GM18511 (cell line): ENCODE results near the gene EAF2.
"Not testable (repeated sequence)": the region's sequence is repeated elsewhere in the genome, so short reads cannot be mapped to it uniquely, and the experiment has no call there.

Experiments used
- ATAC-seq: cut with Tn5 transposase; IDR thresholded peaks from one replicate; pipeline ENCODE4 v1.9.1; 2021; ENCODE audit warnings: mild to moderate bottlenecking, moderate library complexity; ENCODE audit not compliant: unreplicated experiment

Gene EAF2

DNA sequence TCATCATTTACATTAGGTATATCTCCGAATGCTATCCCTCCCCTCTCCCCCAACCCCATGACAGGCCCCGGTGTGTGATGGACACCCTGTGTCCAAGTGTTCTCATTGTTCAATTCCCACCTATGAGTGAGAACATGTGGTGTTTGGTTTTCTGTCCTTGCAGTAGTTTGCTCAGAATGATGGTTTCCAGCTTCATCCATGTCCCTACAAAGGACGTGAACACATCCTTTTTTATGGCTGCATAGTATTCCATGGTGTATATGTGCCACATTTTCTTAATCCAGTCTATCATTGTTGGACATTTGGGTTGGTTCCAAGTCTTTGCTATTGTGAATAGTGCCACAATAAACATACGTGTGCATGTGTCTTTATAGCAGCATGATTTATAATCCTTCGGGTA is 22.8 kb downstream of the EAF2 start:
- ATAC-seq, result not testable (repeated sequence)

DNA sequence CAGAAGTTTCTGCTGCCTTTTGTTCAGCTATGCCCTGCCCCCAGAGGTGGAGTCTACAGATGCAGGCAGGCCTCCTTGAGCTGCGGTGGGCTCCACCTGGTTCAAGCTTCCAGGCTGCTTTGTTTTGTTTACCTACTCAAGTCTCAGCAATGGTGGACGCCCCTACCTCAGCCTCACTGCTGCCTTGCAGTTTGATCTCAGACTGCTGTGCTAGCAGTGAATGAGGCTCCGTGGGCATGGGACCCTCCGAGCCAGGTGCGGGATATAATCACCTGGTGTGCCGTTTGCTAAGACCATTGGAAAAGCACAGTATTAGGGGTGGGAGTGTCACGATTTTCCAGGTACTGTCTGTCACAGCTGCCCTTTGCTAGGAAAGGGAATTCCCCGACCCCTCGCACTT is 28.2 kb downstream of the EAF2 start:
- not testable (repeated sequence) for ATAC-seq

DNA sequence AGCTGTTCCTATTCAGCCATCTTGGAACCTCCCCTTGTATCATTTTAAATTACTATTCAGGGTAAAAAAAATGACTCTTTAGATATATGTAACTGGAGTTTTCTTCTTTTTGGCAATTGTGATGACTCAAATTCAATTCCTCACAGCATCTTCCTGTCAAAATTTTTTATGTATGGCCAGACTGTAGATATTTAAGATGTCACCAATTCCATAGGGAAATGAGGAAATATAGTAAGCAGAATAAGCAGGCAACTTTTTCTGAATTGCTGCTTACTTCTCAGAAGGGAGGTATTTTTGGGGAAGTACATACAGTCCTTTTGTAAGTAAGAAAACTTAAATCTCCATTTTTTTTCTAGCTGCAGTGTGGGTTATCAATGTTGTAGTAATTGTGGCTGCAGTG is 28.8 kb downstream of the EAF2 start:
- ATAC-seq, result no peak

DNA sequence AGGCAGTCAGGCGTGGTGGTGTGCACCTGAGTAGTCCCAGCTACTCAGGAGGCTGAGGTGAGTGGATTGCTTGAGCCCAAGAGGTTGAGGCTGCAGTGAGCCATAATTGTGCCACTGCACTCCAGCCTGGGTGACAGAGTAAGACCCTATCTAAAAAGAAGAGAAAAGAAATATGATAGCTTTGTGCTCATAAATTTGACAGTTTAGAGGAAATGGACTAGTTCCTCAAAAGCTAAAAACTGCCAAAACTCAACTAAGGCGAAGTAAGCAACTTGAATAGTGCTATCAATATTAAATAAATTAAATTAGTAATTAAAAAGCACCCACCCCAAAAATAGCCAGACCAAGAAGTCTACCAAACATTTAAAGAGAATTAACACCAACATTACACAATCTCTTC is 34.7 kb downstream of the EAF2 start:
- ATAC-seq, result no peak

DNA sequence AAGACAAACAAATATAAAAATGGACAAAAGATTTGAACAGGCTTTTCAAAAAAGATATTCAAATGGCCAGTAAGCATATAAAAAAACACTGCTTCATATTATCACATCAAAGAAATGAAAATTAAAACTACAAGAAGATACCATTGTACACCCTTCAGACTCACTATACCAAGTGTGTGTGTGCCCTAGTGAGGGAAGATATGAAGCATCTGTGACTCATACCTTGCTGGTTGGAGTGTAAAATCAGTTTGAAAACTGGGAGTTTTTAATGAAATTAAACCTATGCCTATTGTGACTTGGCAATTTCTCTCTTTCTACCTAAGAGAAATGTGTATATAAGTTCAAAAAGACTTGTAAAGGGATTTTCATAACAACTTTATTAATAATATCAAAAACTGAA is 35.7 kb downstream of the EAF2 start:
- ATAC-seq, result no peak

DNA sequence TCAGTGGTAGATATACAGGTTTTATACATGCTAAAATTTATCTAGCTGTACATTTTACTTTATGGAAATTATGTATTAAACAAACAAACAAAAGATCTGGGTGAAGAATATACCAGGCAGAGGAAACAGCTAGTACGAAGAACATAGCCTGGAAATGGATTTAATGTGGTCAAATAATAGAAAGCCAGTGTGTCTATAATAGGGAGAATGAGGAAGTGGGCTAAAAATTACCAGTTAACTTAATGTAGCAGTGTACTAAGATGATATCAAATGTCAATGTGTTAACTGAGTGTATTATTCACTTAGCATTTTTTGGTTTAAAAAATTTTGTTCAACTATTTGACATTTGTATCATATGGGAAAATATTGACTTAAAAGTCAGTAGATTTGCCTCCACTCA is 36.4 kb downstream of the EAF2 start:
- ATAC-seq, result no peak

DNA sequence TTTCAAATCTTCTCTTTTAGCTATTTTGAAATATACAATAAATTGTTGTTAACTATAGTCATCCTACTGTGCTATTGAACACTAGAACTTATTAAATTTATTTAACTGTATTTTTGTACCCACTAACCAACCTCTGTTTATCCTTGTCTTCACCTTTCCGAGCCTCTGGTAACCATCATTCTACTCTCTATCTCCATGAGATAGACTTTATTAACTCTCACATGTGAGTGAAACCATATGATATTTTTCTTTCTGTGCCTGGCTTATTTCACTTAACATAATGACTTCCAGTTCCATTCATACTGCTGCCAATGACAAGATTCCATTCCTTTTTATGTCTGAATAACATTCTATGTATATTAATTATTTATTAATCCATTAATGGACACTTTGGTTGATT is 43.4 kb downstream of the EAF2 start:
- ATAC-seq, result no peak

DNA sequence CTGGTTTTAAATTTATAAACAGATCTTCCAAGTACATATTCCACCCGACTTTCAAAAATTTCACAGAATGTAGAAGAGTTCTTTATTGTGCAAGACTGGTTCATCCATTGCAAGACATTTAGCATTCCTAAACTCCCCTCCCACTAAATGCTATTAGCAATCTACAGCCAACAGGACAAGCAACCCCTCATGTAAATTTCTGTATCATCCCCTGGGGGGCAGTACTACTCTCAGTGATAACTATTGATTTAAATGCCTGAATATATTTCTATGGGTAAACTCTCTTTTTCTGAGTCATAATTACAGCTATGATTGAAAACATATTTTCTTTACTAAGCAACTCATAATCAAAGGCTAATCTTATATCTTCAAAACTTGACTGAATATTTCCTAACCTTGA is 48.5 kb downstream of the EAF2 start:
- ATAC-seq, result no peak

DNA sequence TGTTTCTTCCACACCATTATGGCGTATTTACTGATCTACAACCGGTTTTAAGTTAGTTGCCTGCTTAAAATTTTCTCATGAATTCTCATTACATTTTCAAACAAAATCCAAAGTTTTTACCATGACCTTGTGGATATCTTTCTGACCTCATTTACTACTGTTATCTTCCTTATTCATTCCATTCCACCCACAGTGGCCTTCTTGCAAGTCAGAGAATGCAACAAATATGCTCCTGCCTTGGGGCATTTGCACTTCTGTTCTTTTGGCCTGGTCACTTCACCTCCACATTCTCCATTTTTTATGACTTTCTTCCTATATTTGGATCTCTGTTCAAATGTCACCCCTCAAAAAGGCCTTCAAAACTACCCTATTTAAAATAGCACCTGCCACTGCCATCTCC is 50.4 kb downstream of the EAF2 start:
- no peak for ATAC-seq

DNA sequence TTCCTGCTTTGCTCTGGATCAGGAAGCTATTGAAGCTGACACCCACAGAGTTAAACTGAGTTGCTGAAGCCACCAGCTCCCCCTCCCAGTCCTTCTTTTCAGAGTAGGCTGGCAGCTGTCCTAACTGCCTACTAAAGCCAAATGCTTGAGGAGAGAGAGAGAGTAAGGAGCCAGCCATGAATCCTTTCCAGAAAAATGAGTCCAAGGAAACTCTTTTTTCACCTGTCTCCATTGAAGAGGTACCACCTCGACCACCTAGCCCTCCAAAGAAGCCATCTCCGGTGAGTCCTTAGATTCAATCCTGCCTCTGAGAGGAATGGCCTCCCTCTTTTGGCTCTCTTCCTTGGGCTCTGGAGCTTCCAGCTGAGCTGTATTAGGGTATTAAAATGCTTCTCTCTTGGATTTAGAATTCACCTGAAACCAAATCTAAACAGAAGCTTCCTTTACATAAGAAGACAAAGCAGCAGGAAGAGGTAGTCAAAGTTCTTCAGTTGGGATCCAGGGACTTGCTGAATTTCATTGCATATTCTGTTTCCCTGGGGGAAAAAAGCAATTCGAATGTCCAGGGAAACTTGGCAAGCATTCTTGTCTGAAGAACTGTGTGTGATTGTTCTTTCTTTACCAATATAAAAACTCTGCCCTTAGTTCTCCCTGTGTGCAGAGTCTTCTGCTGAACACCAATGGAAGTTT is 59.4 kb downstream of the EAF2 start, which contains the start of gene SLC15A2:
Gene SLC15A2 (plus strand): TSS at position 101 of the 690 bp plus-strand sequence. CDS start 76 bp downstream, at position 177.
- ATAC-seq, result no peak

DNA sequence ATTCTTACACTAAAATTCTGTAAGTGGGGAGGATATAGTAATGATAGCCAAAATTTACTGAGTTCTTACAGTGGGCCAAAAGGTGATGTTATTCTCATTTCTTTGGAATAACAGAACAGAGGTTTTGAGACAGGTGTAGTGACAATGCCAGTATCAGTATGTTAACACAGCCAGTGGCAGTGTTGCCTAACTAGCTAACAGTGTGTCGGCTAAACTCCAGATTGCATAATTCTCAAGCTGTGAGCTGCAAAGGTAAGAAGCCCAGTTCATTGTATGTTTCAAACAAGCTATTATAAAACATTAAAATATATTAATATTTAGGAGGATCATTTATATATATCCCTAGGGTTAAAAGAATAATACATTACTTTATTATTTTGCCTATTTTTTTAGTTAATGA is 60.1 kb downstream of the EAF2 start:
- no peak for ATAC-seq

DNA sequence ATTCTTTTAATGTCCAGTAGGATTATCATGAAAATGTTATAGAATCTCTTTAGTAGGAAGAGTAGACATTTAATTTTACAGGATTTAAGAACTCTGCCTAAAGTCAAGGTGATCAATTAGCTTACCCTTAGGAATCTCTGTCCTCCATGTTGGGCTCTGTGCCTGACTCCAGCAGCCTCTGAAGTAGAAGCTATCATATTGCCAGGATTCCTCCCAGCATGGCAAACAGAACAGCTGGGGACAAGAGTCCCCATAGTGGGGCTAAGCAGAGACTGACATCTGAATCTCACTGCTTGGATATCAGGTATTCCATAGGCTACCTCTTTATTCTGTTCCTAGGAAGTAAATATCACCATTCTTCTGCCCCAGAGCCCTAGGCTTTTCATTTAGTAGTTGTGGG is 60.7 kb downstream of the EAF2 start:
- no peak for ATAC-seq

DNA sequence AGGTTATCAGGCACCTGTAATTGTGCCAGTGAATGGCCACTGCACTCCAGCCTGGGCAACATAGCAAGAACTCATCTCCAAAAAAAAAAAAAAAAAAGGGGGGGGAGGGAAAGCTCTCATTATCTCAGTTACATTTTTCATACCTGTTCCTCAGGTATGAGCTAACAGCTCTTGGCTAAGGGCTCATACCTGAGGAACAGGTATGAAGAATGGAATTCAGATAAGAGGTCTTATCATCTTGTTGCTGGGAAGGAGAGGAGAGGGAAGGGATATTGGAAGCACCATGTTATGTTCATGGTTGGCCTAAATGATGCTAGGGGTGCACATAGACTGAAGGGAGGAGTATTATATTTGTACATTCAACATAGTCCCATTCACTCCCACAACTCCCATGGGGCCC is 61.8 kb downstream of the EAF2 start:
- ATAC-seq, result no peak

DNA sequence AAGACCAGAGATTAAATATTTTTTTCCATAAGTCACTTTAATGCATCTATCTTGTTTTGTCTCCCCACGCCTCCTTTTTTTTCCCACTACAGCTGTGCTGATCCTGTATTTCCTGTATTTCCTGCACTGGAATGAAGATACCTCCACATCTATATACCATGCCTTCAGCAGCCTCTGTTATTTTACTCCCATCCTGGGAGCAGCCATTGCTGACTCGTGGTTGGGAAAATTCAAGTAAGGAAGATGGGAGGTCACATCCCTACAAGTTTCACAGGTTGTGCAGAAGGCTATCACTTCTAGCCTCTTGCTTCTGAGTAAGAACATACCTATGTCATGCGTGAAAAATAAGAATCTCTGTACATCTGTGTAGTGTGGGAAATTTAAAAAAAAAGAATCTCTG is 62.3 kb downstream of the EAF2 start:
- ATAC-seq, result no peak

DNA sequence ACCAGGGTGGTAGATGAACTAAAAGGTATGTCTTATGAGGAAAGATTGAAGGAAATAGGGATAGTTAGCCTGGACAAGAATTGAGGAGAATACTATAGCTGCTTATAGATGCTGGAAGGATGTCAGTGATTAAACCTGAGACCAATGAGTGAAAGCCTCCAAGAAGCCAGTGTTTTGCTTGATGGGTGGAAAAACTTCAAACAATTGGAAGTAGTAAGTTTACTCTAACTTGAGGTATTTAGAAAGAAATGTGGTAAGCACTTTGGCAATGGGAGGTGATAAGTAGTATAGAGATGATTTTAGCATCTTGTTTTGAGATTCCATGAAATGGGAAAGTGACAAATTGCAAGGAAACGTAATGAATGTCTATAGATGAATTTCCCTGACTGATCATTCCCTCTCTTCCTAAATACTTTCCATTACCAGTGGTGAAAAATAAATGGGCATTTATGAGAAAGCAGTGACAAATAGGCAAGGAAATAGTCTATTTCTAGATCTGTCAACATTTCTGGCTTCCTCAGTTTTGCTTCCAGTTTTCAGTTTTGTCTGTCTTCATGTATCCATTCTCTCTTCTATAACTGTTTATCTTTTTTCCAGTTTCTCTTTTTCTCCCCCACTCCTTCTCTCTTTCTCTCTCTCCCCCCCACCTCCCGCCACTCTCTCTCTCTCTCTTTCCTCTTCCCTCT is 78.4 kb downstream of the EAF2 start:
- ATAC-seq, result no peak

DNA sequence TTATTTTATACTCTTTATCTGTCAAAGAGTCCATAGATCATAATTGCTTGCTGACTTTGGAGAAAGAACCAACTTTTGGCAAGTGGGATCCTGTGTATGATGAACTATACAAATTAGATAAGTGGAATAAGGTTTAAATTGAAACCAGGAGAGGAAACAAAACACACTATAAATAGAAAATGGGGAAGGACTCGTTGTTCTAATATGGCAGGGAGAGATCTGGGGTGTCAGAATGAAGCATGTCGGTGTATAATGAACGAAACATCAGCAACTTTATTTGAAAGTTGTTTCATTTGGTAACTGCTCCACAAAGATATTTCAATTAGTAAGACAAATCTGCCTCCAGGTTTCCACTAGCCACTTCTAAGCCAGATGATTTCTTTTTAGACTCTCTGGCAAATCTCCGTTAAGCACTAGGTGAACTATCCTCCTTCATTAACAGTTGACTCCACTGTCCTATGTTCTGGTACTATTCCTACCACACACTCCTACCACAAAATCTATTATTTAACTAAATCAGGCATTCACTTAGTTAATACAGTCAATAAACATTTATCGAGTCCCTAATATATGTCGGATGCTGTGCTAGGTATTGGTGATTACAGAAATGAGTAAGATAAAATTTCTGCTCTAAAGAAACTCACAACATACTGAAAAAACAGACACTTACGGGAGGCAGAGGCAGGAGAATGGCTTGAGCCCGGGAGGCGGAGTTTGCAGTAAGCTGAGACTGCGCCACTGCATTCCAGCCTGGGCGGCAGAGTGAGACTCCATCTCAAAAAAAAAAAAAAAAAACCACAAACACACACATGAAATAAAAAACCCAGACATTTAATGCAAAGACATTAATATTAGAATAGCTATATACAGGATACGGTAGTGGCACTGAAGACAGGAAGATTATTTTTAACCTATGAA is 79.3 kb downstream of the EAF2 start:
- ATAC-seq, result no peak

DNA sequence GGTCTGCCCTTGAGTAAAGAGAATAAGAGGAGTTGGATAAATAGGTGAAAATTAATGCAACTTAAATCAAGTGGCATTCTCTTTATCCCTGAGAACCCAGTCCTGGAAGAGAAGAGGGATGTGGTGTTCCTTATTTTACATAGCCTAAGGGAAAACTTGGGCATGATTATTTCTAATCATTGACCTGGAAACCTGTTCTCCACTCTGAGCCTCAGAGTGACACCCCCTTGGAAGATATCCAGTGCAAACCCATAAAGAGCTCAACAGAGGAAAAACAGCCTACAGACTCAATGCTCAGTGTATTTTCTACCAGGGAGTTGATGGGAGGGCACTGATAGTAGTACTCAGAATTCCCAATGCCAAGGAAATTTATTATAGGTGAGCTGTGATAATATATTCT is 81.2 kb downstream of the EAF2 start:
- no peak for ATAC-seq

DNA sequence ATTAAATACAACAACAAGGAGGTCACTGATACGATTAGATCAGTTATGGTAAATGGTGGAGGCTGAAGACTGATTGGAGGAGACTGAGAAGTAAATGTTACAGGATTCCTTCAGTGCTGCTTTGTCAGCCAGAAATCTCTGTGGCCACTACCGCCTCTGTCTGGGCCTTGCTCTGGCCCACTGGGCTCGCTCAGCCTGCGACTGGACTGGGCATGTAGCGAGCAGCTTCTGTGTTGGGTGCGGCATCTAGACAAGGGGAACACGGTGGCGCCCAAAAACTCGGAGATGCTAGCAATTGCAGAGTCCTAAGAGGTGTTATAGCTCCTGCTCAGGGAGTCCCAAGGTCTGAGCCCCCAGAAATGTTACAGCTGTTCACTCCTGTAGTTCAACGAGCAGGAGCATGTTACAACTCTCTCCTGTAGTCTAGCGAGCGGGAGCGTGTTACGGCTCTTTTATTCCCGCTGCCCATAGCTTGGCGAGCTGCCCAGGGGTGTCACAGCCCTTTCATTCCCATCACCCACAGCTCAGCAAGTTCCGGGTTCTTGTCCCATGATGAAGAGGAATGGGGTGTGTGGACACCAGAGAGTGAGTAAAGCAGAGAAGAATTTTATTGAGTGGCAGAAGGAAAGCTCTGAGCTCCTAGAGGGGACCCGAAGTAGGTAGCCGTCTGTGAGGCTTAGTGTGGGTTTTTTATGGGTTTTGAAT is 83.9 kb downstream of the EAF2 start:
- no peak for ATAC-seq

DNA sequence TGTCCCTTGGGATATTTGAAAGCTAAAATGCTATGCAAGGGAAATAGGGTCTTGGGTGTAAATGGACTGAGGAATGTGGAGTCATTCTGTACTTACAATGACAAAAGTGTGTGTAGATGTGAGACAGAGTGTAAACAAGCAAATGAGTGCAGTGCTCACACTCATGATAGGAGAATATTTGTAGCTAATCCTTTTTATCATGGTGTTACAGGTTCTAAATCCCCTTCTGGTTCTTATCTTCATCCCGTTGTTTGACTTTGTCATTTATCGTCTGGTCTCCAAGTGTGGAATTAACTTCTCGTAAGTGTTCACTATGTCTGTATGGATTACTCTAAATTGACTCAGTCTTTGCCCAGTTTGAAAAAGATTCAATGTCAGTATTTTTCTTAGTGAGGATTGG is 89.7 kb downstream of the EAF2 start:
- no peak for ATAC-seq

DNA sequence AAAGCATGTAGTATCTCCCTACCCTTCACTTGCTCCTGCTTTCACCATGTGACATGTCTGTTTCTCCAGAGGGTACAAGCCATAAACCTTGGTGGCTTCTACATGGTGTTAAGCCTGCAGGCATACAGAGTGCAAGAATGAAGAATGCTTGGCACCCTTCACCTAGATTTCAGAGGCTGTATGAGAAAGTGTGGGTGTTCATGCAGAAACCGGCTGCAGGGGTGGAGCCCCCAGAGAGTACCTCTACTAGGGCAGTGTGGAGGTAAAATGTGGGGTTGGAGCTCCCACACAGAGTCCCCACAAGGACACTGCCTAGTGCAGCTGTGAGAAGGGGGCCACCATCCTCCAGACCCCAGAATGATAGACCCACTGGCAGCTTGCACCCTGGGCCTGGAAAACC is 91.4 kb downstream of the EAF2 start:
- ATAC-seq, result no peak
